HEK293 (cell line): ENCODE data around the gene STN1.

Experiments
- ATF2 ChIP-seq: fragments of 450-650 bp; formaldehyde crosslinking; IDR thresholded peaks from 2 replicates; pipeline ENCODE4 v1.5.1; 2016; ENCODE audit warnings: missing biosample characterization, missing genetic modification characterization, low read depth
- GLI2 ChIP-seq: fragments of 450-650 bp; formaldehyde crosslinking; IDR thresholded peaks from 2 replicates; pipeline ENCODE4; 2017; ENCODE audit warnings: missing biosample characterization, missing genetic modification characterization, low read depth, borderline replicate concordance
- IKZF3 ChIP-seq: fragments of 450-650 bp; IDR thresholded peaks from 2 replicates; pipeline ENCODE4 v1.5.0; 2018; ENCODE audit warnings: missing biosample characterization, mild to moderate bottlenecking, missing genetic modification characterization, moderate library complexity
- KLF16 ChIP-seq: fragments of 450-650 bp; formaldehyde crosslinking; IDR thresholded peaks from 2 replicates; pipeline ENCODE4 v1.5.1; 2017; ENCODE audit warnings: missing biosample characterization, missing genetic modification characterization
- PRDM1 ChIP-seq: fragments of 450-650 bp; formaldehyde crosslinking; IDR thresholded peaks from 2 replicates; pipeline ENCODE4; 2016; ENCODE audit warnings: missing biosample characterization, missing genetic modification characterization
- ZBTB1 ChIP-seq: fragments of 450-650 bp; formaldehyde crosslinking; IDR thresholded peaks from 2 replicates; pipeline ENCODE4 v1.5.1; 2016; ENCODE audit warnings: missing biosample characterization, missing genetic modification characterization
- ZBTB48 ChIP-seq: fragments of 450-650 bp; formaldehyde crosslinking; IDR thresholded peaks from 2 replicates; pipeline ENCODE4 v1.5.1; 2016; ENCODE audit warnings: missing biosample characterization, missing genetic modification characterization
- ZBTB7A ChIP-seq: fragments of 450-650 bp; formaldehyde crosslinking; IDR thresholded peaks from 2 replicates; pipeline ENCODE4 v1.5.1; 2016; ENCODE audit warnings: low read depth, missing biosample characterization, missing genetic modification characterization
- ZBTB8A ChIP-seq: fragments of 450-650 bp; formaldehyde crosslinking; IDR thresholded peaks from 2 replicates; pipeline ENCODE4 v1.5.1; 2016; ENCODE audit warnings: missing biosample characterization, missing genetic modification characterization
- ZNF10 ChIP-seq: fragments of 450-650 bp; formaldehyde crosslinking; IDR thresholded peaks from 2 replicates; pipeline ENCODE4 v1.5.1; 2017; ENCODE audit warnings: missing biosample characterization, missing genetic modification characterization
- ZNF157 ChIP-seq: fragments of 450-650 bp; formaldehyde crosslinking; IDR thresholded peaks from 2 replicates; pipeline ENCODE4 v1.5.1; 2016; ENCODE audit warnings: missing biosample characterization, missing genetic modification characterization
- ZNF18 ChIP-seq: fragments of 450-650 bp; formaldehyde crosslinking; IDR thresholded peaks from 2 replicates; pipeline ENCODE4 v1.5.1; 2016; ENCODE audit warnings: missing biosample characterization, missing genetic modification characterization
- ZNF24 ChIP-seq: fragments of 450-650 bp; formaldehyde crosslinking; IDR thresholded peaks from 2 replicates; pipeline ENCODE4 v1.5.1; 2016; ENCODE audit warnings: missing biosample characterization, missing genetic modification characterization
- ZNF362 ChIP-seq: fragments of 450-650 bp; formaldehyde crosslinking; IDR thresholded peaks from 2 replicates; pipeline ENCODE4 v1.5.1; 2016; ENCODE audit warnings: missing biosample characterization, missing genetic modification characterization
- ZNF398 ChIP-seq: fragments of 450-650 bp; formaldehyde crosslinking; IDR thresholded peaks from 2 replicates; pipeline ENCODE4 v1.5.1; 2017; ENCODE audit warnings: missing biosample characterization, missing genetic modification characterization
- ZNF404 ChIP-seq: fragments of 450-650 bp; formaldehyde crosslinking; IDR thresholded peaks from 2 replicates; pipeline ENCODE4 v1.5.1; 2017; ENCODE audit warnings: missing biosample characterization, missing genetic modification characterization
- ZNF473 ChIP-seq: fragments of 450-650 bp; formaldehyde crosslinking; IDR thresholded peaks from 2 replicates; pipeline ENCODE4 v1.5.1; 2017; ENCODE audit warnings: missing biosample characterization, missing genetic modification characterization
- ZNF571 ChIP-seq: fragments of 450-650 bp; formaldehyde crosslinking; IDR thresholded peaks from 2 replicates; pipeline ENCODE4 v1.5.0; 2017; ENCODE audit warnings: missing biosample characterization, missing genetic modification characterization
- ZNF580 ChIP-seq: fragments of 450-650 bp; formaldehyde crosslinking; IDR thresholded peaks from 2 replicates; pipeline ENCODE4 v1.5.1; 2016; ENCODE audit warnings: missing biosample characterization, missing genetic modification characterization
- ZNF585B ChIP-seq: fragments of 450-650 bp; formaldehyde crosslinking; IDR thresholded peaks from 2 replicates; pipeline ENCODE4 v1.5.1; 2016; ENCODE audit warnings: missing biosample characterization, missing genetic modification characterization
- ZNF624 ChIP-seq: fragments of 450-650 bp; formaldehyde crosslinking; IDR thresholded peaks from 2 replicates; pipeline ENCODE4 v1.5.1; 2017; ENCODE audit warnings: missing biosample characterization, missing genetic modification characterization
- ZNF701 ChIP-seq: fragments of 450-650 bp; formaldehyde crosslinking; IDR thresholded peaks from 2 replicates; pipeline ENCODE4 v1.5.1; 2016; ENCODE audit warnings: missing biosample characterization, missing genetic modification characterization
- ZNF704 ChIP-seq: fragments of 450-650 bp; formaldehyde crosslinking; IDR thresholded peaks from 2 replicates; pipeline ENCODE4 v1.5.1; 2016; ENCODE audit warnings: missing biosample characterization, missing genetic modification characterization
- ZNF747 ChIP-seq: fragments of 450-650 bp; formaldehyde crosslinking; IDR thresholded peaks from 2 replicates; pipeline ENCODE4 v1.5.1; 2016; ENCODE audit warnings: missing biosample characterization, missing genetic modification characterization
- ZNF768 ChIP-seq: fragments of 450-650 bp; formaldehyde crosslinking; IDR thresholded peaks from 2 replicates; pipeline ENCODE4 v1.5.1; 2018; ENCODE audit warnings: missing biosample characterization, mild to moderate bottlenecking, missing genetic modification characterization
- ZNF843 ChIP-seq: fragments of 450-650 bp; formaldehyde crosslinking; IDR thresholded peaks from 2 replicates; pipeline ENCODE4 v1.5.1; 2016; ENCODE audit warnings: missing biosample characterization, missing genetic modification characterization
- ZSCAN30 ChIP-seq: fragments of 450-650 bp; IDR thresholded peaks from 2 replicates; pipeline ENCODE4 v1.5.1; 2018; ENCODE audit warnings: missing biosample characterization, mild to moderate bottlenecking, missing genetic modification characterization, moderate library complexity
- TF ChIP-seq, protein P1 (sequence below): sonication (generic); formaldehyde crosslinking; IDR thresholded peaks from 2 replicates; pipeline ENCODE4 v1.8.1; 2022; ENCODE audit warnings: mild to moderate bottlenecking, moderate library complexity, missing genetic modification reagents
- TF ChIP-seq, protein P2 (sequence below): fragments of 450-650 bp; formaldehyde crosslinking; IDR thresholded peaks from 2 replicates; pipeline ENCODE4 v1.5.1; 2016; ENCODE audit warnings: missing biosample characterization, missing genetic modification characterization, borderline replicate concordance

Gene STN1

DNA sequence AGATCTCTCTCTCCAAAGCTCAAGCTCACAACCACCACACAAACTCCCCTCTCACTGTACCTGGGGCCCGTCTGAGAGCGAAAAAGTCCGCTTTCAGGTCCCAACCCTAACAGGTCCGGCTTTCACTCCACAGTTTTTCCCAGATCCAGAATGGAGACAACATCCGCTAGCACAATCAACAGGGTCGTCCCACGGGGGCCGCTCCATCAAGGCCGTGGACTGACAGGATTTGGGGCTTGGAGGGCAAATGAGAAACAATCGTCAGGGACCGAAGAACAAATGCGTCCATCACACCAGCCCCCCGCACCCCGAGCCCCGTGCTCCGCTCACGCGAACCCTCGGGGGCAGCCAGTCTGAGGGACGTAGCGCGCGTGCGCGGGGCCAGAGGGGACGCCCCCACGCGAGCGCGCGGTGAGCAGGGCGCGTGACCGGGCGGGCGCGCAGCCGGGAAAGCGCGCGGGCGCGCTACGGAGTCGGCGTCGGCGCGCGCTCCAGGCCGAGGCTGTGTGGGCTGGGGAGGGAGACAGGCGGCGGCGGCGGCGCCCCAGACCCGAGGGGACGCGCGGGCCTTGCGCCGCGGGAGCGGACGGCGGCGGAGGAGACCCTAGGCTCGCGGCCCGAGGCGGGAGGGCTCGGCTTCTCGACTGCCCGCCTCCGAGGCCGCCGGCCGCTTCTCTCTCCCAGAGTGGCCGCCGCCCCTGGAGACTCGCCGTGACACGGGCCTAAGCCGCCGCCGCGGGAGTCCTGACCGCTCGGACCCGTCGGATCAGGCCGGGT lies 48.9 kb upstream of the STN1 start, which contains the start of gene SLK (continued):
- TF ChIP-seq ATF2 (tag by site-specific recombination) (no peak), ZNF571 (no peak), ZNF18 (no peak), GLI2 (tag by site-specific recombination) (no peak), ZNF624 (tag by site-specific recombination) (no peak), ZNF843 (tag by site-specific recombination) (no peak), ZNF362 (tag by site-specific recombination) (no peak), ZNF701 (tag by site-specific recombination) (no peak), ZNF24 (tag by site-specific recombination) (no peak), ZNF747 (tag by site-specific recombination) (no peak), ZNF398 (peak; percentile 76), KLF16 (tag by site-specific recombination) (no peak), ZBTB1 (tag by site-specific recombination) (no peak), ZNF704 (tag by site-specific recombination) (no peak), ZBTB7A (tag by site-specific recombination) (peak; percentile 51; the same call in 1 of the 2 replicates), ZNF473 (tag by site-specific recombination) (no peak), ZNF157 (tag by site-specific recombination) (no peak), ZNF768 (tag by site-specific recombination) (no peak), ZSCAN30 (tag by site-specific recombination) (peak; percentile 60), IKZF3 (tag by site-specific recombination) (peak; percentile 82), ZNF404 (tag by site-specific recombination) (no peak), ZNF585B (no peak), PRDM1 (tag by site-specific recombination) (peak; percentile 80), ZBTB8A (tag by site-specific recombination) (peak; percentile 24; the same call in 1 of the 2 replicates), ZNF580 (tag by site-specific recombination) (no peak), ZBTB48 (peak; percentile 91), ZNF10 (tag by site-specific recombination) (no peak)
- TF ChIP-seq, protein P1, sequence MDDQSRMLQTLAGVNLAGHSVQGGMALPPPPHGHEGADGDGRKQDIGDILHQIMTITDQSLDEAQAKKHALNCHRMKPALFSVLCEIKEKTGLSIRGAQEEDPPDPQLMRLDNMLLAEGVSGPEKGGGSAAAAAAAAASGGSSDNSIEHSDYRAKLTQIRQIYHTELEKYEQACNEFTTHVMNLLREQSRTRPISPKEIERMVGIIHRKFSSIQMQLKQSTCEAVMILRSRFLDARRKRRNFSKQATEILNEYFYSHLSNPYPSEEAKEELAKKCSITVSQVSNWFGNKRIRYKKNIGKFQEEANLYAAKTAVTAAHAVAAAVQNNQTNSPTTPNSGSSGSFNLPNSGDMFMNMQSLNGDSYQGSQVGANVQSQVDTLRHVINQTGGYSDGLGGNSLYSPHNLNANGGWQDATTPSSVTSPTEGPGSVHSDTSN (CRISPR knock-in tag): peak; percentile 56; the same call in 1 of the 2 replicates
- TF ChIP-seq, protein P2, sequence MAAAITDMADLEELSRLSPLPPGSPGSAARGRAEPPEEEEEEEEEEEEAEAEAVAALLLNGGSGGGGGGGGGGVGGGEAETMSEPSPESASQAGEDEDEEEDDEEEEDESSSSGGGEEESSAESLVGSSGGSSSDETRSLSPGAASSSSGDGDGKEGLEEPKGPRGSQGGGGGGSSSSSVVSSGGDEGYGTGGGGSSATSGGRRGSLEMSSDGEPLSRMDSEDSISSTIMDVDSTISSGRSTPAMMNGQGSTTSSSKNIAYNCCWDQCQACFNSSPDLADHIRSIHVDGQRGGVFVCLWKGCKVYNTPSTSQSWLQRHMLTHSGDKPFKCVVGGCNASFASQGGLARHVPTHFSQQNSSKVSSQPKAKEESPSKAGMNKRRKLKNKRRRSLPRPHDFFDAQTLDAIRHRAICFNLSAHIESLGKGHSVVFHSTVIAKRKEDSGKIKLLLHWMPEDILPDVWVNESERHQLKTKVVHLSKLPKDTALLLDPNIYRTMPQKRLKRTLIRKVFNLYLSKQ: no peak
